Loucy (cell line): ENCODE measurements around the gene SLC38A3.

Experiments used
- CTCF ChIP-seq: fragments of 200-600 bp; sonication (generic); conservative IDR thresholded peaks from 2 replicates; pipeline ENCODE4 v1.5.1; 2014; ENCODE audit warnings: mild to moderate bottlenecking, antibody characterized with exemption, low read length
- EZH2phosphoT487 ChIP-seq: fragments of 200-600 bp; IDR thresholded peaks from 2 replicates; pipeline ENCODE4 v1.6.1; 2018; ENCODE audit warnings: antibody characterized with exemption, mild to moderate bottlenecking, moderate library complexity, borderline replicate concordance

DNA sequence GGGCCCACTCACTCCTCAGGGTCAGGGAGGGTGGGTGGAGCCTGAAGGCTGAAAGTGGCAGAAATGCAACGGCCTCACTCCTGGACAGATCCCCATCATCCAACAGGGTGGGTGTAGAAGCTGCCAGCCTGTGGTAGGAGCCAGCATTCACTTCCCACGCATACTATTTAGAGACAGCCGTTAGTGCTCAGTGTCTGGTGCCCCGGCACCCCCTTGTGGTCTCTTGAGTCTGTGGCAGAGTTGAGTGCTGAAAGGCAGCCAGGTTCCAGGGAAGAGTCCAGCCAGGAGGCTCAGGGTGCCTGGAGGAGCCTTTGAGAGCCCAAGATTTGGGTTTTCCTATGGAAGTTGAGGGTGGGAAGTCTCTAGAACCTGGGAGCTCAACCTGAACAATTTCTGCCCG is 15.8 kb upstream of the SLC38A3 start:
- TF ChIP-seq CTCF = peak; percentile 87
- no peak for TF ChIP-seq EZH2phosphoT487
